NCI-H774 (cell line): Measurements from ENCODE around the gene SRP54.
"Not testable (repeated sequence)": the region's sequence is repeated elsewhere in the genome, so short reads cannot be mapped to it uniquely, and the experiment has no call there.

Experiments
- DNase-seq: peaks from one replicate; lab custom pipeline; 2025; lab: John Stamatoyannopoulos, UW

Gene SRP54

DNA sequence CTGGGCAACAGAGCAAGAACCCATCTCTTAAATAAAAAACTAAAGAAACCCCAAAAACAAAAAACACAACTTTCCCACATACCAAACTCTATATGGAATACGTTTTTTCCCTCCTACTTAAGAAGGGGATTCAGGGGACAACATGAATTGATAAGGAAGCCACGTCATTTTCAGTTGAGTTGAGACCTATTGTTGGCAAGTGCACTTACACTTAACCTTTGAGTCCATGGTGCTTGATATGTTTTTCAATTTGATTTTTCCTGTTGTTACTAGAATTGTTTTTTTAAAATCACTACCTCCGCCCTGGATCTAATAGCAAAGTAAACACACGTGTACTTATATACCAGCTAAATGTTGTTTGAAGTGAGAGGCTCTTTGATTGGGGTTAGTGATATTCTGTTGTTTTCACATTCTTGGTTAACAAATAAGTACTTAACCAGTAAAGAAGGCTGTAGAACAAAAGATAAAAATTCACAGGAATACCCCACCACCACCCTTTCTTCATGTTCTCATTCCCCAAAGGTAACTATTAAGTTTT lies 65.3 kb downstream of the SRP54 start:
- DNase-seq, result peak; percentile 2

DNA sequence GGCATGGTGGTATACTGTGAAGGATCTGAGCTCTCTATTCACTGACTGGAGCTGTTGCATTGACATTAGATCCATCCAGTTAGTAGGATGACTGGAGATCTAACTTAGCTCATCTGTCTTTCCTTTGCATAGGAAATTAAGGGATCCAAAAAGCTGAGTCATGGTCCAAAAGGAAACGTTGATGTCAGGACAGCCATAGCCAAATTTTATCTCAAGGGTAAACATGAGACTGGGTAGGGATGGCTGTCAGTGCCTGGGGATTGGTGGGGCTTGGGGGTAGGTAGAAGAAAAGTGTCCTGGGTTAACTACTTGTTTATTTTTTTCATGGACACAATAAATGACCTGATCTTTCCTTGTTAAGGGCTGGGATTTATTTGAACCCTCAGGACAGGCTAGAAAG lies 67.9 kb downstream of the SRP54 start:
- no peak for DNase-seq

DNA sequence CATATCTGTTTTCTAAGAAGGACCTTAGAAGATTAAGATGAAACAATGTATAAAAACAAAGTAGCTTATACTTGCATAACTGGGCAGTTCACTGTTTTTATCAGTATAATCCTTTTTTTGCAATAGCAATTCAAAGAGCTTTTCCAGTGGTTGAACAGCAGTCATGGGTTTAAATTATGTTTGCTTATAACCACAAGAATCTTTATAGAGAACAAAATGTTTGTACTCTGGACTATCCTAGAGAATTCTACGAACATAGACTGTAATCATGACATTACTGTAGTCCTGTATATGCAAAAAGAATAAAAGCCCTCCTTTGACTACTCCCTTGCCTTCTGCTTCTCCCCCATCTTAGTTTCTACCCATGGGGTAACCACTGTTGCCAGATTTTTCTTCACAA lies 69.0 kb downstream of the SRP54 start:
- no peak for DNase-seq

DNA sequence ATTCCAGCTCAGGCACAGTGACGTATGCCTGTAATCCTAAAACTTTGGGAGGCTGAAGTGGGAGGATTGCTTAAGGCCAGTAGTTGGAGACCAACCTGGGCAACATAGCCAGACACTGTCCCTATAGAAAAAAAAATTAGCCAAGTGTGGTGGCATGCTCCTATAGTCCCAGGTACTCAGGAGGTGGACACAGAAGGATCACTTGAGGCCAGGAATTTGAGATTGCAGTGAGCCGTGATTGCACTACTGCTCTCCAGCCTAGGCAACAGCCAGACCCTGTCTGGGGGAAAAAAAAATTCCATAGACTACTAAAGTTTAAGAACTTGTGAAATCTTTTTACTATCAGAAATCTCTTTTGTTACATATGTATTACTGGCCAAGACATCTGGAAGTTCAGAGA lies 69.8 kb downstream of the SRP54 start:
- no peak for DNase-seq

DNA sequence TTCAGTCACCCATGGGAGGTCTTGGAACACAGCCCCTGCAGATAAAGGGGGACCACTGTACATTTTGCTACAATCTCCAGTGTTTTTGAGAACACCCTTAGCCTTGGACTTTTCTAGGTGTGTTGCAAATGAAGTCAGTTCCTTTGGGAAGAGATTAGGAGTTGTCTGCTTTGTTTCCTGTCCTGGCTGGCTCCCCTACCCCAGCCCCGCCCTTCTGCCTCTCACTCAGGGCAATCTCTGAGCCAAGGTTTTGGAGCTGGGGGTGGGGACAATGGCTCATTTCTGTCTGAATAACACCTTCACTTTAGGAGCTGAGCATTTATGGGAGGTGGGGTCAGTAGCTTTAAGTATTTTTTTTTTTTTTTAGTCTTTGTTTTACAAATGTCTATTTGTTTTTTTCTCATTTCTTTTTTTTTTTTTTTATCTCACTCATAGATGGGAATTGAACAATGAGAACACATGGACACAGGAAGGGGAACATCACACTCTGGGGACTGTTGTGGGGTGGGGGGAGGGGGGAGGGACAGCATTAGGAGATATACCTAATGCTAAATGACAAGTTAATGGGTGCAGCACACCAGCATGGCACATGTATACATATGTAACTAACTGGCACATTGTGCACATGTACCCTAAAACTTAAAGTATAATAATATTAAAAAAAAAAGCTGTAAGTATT lies 78.5 kb downstream of the SRP54 start:
- DNase-seq, result not testable (repeated sequence)

DNA sequence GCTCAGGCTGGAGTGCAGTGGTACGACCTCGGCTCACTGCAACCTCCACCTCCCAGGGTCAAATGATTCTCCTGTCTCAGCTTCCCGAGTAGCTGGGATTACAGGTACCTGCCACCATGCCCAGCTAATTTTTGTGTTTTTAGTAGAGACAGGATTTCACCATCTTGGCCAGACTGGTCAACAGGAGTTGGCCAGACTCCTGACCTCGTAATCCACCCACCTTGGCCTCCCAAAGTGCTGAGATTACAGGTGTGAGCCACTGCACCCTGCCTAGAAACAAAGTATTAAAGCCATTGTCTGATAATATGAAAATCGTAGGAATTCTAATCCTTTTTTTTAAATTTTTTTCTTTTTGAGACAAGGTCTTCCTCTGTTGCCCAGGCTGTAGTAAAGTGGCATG lies 82.9 kb downstream of the SRP54 start:
- not testable (repeated sequence) for DNase-seq

DNA sequence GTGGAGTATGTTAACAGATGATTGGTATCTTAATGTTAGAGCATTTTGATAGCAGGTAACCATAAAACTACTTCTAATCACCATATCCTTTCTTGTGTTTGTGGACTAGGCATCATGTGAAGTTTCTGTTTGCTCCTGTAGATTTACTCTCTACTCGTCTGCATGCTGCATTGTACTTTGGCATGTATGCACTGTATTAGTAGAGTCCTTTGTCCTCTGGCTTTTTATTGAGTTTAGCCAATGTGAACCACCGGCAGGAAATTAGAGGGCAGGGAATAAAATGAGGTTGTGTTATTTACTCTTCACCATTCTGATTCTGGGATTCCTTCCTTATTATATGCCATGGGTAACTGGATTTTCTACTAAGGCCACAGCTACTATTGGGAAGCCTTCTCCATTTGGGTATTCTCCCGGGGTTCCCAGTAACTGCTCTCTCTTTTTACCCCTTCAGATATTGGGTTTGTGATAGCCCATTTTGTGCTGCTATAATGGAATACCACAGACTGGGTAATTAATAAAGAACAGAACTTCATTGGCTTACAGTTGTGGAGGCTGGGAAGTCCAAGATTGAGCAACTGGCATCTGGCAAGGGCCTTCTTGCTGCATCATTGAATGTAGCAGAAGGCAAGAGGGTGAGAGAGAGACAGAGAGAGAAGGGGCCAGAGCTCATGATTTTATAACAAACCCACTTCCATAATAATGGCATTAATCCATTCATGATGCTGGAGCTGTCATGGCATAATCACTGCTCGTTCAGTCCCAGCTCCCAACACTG lies 85.6 kb downstream of the SRP54 start:
- DNase-seq, result peak; percentile 12

DNA sequence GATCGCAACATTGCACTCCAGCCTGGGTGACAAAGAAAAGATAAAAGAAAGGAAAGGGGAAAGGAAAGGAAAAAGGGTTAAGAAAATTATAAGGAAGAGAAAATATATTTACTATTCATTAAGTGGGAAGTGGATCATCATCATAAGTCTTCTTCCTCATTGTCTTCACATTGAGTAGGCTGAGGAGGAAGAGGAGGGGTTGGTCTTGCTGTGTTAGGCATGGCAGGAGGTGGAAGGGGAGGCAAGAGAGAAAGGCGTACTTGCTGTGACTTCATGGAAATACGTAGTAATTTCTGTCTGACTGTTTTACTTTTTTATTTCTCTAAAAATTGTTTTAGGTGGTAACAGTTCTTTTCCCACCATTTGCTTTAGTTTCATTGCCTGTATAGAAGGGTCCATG lies 89.4 kb downstream of the SRP54 start:
- DNase-seq, result no peak

DNA sequence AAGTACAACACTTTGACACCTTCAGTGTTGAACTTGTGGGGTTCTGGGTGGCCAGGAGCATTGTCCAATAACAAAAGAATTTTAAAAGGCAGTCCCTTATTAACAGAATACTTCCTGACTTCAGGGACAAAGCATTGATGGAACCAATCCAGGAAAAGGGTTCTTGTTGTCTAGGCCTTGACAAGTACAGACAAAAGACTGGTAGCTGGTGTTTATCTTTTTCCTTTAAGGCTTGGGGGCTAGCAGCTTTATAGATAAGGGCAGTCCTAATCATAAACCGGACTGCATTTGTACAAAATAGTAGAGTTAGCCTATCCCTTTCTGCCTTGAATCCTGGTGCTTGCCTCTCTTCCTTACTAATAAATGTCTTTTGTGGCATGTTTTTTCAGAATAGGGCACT lies 90.7 kb downstream of the SRP54 start:
- no peak for DNase-seq

DNA sequence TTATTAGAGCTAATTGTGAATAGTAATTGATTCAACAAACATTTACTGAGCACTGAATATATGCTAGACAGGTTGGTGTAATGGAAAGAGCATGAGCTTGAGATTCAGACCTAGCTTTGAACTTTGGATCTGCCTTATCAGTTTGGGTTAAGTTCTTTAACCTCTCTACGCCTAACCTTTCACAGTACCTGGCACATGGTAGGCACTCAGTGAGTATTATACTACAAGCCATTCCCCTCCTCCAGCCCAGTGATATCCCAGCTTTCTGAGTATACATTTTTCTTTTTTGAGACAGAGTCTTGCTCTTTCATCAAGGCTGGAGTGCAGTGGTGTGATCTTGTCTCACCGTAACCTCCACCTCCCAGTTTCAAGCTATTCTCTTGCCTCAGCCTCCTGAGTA lies 95.3 kb downstream of the SRP54 start:
- no peak for DNase-seq
